HEK293T (cell line): Measurements from ENCODE around the gene ZZZ3.
A peak's percentile ranks its signal among the peaks of the same experiment; 100 is the strongest.

Source experiments
- CTCF ChIA-PET: fragments of 350-600 bp; formaldehyde crosslinking; extraction: SDS; loops from one replicate; lab custom pipeline; 2021; ENCODE audit warnings: antibody characterized with exemption, inconsistent platforms; lab: Yijun Ruan, JAX
- POLR2A ChIA-PET: fragments of 350-600 bp; formaldehyde crosslinking; extraction: SDS; loops from one replicate; lab custom pipeline; 2020; ENCODE audit warnings: antibody characterized with exemption, inconsistent platforms; lab: Yijun Ruan, JAX
- DNase-seq: peaks from one replicate; pipeline ENCODE4 v3.0.0; 2012; ENCODE audit warnings: mixed read lengths; ENCODE audit errors: extremely low spot score
- ARNT ChIP-seq: fragments of 450-650 bp; IDR thresholded peaks from 2 replicates; pipeline ENCODE4 v1.6.1; 2017; ENCODE audit warnings: mild to moderate bottlenecking
- BHLHE40 ChIP-seq: fragments of 450-650 bp; IDR thresholded peaks from 2 replicates; pipeline ENCODE4 v1.6.1; 2016; ENCODE audit warnings: mild to moderate bottlenecking, moderate library complexity, borderline replicate concordance
- CTBP1 ChIP-seq: fragments of 450-650 bp; IDR thresholded peaks from 2 replicates; pipeline ENCODE4 v1.6.1; 2016; ENCODE audit warnings: borderline replicate concordance
- ELF4 ChIP-seq: fragments of 450-650 bp; IDR thresholded peaks from 2 replicates; pipeline ENCODE4 v1.6.1; 2017; ENCODE audit warnings: antibody characterized with exemption
- FOXA1 ChIP-seq: fragments of 450-650 bp; IDR thresholded peaks from 2 replicates; pipeline ENCODE4 v1.6.1; 2016; ENCODE audit warnings: mild to moderate bottlenecking
- FOXK2 ChIP-seq: fragments of 450-650 bp; IDR thresholded peaks from 2 replicates; pipeline ENCODE4 v1.6.1; 2016; ENCODE audit warnings: mild to moderate bottlenecking
- FOXM1 ChIP-seq: fragments of 450-650 bp; IDR thresholded peaks from 2 replicates; pipeline ENCODE4 v1.6.1; 2017; ENCODE audit warnings: mild to moderate bottlenecking, borderline replicate concordance
- HDGF ChIP-seq: fragments of 450-650 bp; IDR thresholded peaks from 2 replicates; pipeline ENCODE4 v1.6.1; 2017; ENCODE audit warnings: antibody characterized with exemption, borderline replicate concordance
- L3MBTL2 ChIP-seq: fragments of 450-650 bp; conservative IDR thresholded peaks from 2 replicates; pipeline ENCODE4 v1.6.1; 2016; ENCODE audit warnings: mild to moderate bottlenecking
- LEF1 ChIP-seq: fragments of 450-650 bp; IDR thresholded peaks from 2 replicates; pipeline ENCODE4 v1.6.1; 2017; ENCODE audit warnings: mild to moderate bottlenecking, borderline replicate concordance
- NFRKB ChIP-seq: fragments of 450-650 bp; IDR thresholded peaks from 2 replicates; pipeline ENCODE4 v1.6.1; 2016; ENCODE audit warnings: mild to moderate bottlenecking, moderate library complexity
- SP1 ChIP-seq: fragments of 450-650 bp; IDR thresholded peaks from 2 replicates; pipeline ENCODE4 v1.6.1; 2017
- SUZ12 ChIP-seq: fragments of 450-650 bp; IDR thresholded peaks from 2 replicates; pipeline ENCODE4 v1.6.1; 2016; ENCODE audit warnings: mild to moderate bottlenecking
- TARDBP ChIP-seq: fragments of 450-650 bp; IDR thresholded peaks from 2 replicates; pipeline ENCODE4 v1.6.1; 2016
- ZNF384 ChIP-seq: fragments of 450-650 bp; IDR thresholded peaks from 2 replicates; pipeline ENCODE4 v1.6.1; 2016
- TF ChIP-seq, protein P1 (sequence below): fragments of 450-650 bp; IDR thresholded peaks from 2 replicates; pipeline ENCODE4 v1.6.1; 2016

Gene ZZZ3

DNA sequence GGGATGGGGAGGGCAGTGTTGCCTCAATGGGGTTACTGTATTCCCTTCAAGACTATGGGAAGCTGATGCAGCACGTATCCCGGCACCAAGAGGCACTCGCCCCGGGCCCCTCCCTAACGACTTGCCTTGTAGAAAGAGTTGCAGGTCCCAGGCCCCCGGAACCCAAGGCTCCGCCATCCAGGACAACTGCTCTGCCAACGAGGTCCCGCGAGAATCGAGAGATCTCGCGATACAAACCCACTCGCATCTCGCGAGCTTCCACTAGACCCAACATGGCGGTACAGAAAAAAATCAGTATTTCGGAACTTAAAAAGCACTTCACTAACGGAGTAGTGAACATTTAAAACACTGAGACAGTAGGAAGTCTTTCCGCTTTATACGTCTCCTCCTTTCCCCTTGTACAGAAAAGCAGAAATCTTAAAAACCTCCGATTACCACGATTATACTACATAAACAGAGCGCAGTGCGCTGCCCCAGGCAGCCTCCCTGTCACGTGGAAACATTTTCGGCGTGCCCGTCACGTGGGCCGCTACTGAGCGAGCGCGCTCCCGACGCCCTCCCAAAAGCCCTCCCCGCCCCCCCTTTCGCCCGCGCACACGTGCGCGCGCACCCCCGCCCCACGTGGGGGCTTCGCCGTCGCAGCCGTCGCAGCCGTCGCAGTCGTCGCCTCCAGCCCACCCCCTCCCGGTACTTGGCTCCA, at the start of gene ZZZ3:
TSS of gene ZZZ3 (minus strand) at position 199 of the 700 bp plus-strand sequence. CDS start 49,304 bp downstream, outside the sequence.
- POLR2A ChIA-PET: interaction anchor here (0.7 to 1.8 kb wide), 6 partner anchors 9 to 77 kb away, joined by 3 to 12 read pairs (median 4); partner anchors contain the start of gene USP33
- CTCF ChIA-PET: interaction anchor here (0.7 kb wide), 2 partner anchors 22 to 532 kb away, joined by 3 read pairs; no protein-coding TSS in a partner anchor
- TF ChIP-seq L3MBTL2: peak; percentile 84
- TF ChIP-seq, protein P1, sequence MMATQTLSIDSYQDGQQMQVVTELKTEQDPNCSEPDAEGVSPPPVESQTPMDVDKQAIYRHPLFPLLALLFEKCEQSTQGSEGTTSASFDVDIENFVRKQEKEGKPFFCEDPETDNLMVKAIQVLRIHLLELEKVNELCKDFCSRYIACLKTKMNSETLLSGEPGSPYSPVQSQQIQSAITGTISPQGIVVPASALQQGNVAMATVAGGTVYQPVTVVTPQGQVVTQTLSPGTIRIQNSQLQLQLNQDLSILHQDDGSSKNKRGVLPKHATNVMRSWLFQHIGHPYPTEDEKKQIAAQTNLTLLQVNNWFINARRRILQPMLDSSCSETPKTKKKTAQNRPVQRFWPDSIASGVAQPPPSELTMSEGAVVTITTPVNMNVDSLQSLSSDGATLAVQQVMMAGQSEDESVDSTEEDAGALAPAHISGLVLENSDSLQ: peak; percentile 15; the same call in 1 of the 2 replicates
- peak; percentile 70 for TF ChIP-seq ELF4
- no peak for TF ChIP-seq HDGF
- TF ChIP-seq CTBP1: no peak
- TF ChIP-seq NFRKB: peak; percentile 88
- no peak for TF ChIP-seq ARNT
- peak; percentile 92 for TF ChIP-seq ZNF384
- peak; percentile 86 for TF ChIP-seq SP1
- DNase-seq: peak; percentile 93

DNA sequence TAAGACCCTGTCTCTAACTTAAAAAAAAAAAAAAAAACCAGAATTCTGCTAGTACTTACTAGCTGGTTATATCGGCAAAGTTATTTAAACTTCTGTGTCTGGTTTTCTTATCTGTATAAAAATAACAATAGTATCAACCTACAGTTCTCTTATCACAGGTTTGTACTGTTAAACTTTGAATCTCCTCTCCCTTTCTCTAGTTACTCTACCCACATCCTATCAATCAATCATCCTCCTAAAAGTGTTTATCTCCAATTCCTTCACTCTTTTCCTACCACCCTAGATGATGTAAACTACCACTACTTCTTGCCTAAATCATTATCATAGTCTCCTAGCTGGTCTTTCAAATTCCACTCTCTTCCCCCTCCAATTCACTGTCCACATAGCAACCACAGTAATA, 49.6 kb upstream of the ZZZ3 start:
- DNase-seq: no peak
- TF ChIP-seq HDGF (no peak), BHLHE40 (no peak)
- TF ChIP-seq, protein P1: 0 out of 2 replicates have a peak, but pooled peaks have one; percentile 16
- ChIA-PET POLR2A (no interaction called here), CTCF (no interaction called here)

DNA sequence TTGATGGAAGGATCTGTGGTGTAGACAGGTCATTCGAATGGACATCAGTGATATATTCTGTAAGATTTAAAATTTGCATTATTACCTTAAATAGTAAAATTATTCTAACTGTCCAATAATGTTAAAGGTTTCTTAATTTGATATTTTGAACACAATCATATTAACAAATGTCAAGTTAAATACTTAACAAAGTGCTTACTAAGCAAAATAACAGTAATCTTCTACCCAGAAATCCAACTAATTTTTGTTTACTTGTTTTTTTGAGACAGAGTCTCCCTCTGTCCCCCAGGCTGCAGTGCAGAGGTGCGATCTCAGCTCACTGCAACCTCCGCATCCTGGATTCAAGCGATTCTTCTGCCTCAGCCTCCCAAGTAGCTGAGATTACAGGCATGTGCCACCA, 43.2 kb upstream of the ZZZ3 start:
- no peak for DNase-seq
- TF ChIP-seq NFRKB (no peak), L3MBTL2 (no peak), FOXA1 (no peak), SP1 (no peak), LEF1 (no peak), FOXM1 (no peak), CTBP1 (no peak)
- TF ChIP-seq, protein P1: no peak
- CTCF ChIA-PET: no interaction called here
- POLR2A ChIA-PET: no interaction called here

DNA sequence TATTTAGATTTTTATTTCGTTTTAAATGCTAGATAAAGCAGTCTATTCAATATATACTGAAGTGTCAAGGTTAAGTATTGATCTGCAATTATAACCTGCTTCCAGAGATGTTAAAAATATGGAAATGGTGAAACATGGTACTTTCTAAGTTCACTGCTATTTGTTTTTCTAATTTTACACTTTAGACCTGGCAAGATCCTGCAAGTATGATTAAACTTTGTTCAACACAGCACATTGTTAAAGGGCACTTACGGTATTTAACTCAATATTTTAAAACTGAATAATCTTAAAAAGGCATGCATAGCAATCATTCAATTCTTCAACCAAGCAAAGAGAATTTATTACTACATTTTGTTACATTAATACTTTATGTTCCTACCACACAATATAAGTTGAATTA, 35.7 kb upstream of the ZZZ3 start:
- ChIA-PET POLR2A (no interaction called here), CTCF (interaction anchor here (0.5 kb wide), 1 partner anchor 34 kb away, joined by 3 read pairs; no protein-coding TSS in a partner anchor)
- DNase-seq: no peak
- TF ChIP-seq L3MBTL2 (no peak), TARDBP (no peak), FOXM1 (no peak), SUZ12 (no peak), BHLHE40 (no peak)

DNA sequence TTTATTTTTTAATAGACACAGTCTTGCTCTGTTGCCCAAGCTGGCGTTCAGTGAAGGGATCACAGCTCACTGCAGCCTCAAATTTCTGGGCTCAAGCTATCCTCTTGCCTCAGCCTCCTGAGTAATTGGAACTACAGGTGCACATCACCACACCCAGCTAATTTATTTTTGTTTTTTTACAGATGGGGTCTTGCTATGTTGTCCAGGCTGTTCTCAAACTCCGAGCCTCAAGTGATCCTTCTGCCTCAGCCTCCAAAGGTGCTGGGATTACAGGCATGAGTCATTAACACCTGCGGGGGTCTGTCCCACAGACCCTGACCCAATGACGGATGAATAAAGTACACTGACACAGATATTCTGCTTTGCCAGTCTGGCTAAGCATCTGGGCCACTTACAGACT, 33.6 kb upstream of the ZZZ3 start:
- no peak for DNase-seq
- no peak for TF ChIP-seq ELF4
- no peak for TF ChIP-seq FOXA1
- no peak for TF ChIP-seq L3MBTL2
- TF ChIP-seq TARDBP: no peak
- TF ChIP-seq, protein P1: no peak
- TF ChIP-seq NFRKB: no peak
- no peak for TF ChIP-seq SUZ12
- no peak for TF ChIP-seq LEF1
- ChIA-PET POLR2A (no interaction called here), CTCF (interaction anchor here (0.6 kb wide), 1 partner anchor 49 kb away, joined by 3 read pairs; no protein-coding TSS in a partner anchor)

DNA sequence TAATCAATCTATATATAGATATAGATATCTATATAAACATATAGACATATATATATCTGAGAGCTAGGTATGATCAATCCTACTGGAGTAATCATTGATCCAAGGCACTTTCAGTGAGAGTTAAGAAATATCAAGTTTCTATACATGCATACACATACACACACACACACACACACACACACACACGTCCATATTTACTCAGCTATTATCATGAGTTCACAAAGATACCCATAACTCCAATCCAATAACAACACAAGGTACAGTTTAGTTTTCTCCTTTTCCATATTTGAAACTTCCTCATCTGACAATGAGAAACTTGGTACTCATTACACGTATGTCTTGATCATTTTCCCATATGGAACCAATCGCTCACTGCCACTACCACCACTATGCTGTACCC, 27.3 kb upstream of the ZZZ3 start:
- CTCF ChIA-PET: interaction anchor here (0.6 kb wide), 1 partner anchor 19 kb away, joined by 3 read pairs; no protein-coding TSS in a partner anchor
- no peak for TF ChIP-seq NFRKB
- no peak for TF ChIP-seq L3MBTL2
- no peak for TF ChIP-seq LEF1
- TF ChIP-seq FOXK2: no peak
- no peak for TF ChIP-seq FOXA1
- no peak for TF ChIP-seq SP1
- no peak for TF ChIP-seq FOXM1
- TF ChIP-seq ELF4: no peak
- TF ChIP-seq ZNF384: no peak
- no peak for TF ChIP-seq ARNT
- TF ChIP-seq TARDBP: no peak
- TF ChIP-seq HDGF: no peak
- no peak for TF ChIP-seq BHLHE40
- TF ChIP-seq, protein P1: no peak
- TF ChIP-seq SUZ12: no peak
- no peak for TF ChIP-seq CTBP1
- no peak for DNase-seq
- POLR2A ChIA-PET: interaction anchor here (1.4 kb wide), 1 partner anchor 26 kb away, joined by 4 read pairs; no protein-coding TSS in a partner anchor
